Inflammatory macrophage (primary cell): ENCODE results near the gene CAMKMT.

Experiments
- DNase-seq, 2 donors: peaks; one replicate each; pipeline ENCODE4 v3.0.0-alpha.2; 2020 to 2022

Gene CAMKMT

DNA sequence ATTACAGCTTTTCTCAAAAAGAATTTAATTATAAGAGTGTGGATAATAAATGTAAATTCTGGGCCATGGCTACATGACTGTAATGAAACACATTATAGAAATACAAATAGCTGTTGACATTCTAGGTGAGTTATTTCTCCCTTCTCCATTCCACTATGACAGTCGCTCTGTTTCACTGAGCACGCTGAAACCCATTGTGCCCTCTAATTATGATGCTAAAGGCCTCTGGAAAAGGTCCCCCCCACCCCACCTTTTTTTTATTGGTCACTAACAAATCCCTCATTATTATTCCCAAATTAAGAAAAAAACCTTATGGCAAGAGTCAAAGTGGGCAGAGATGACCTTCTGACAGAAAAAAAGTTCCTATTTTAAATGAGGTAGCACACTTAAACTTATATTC lies 294.7 kb downstream of the CAMKMT start:
- DNase-seq: no peak

DNA sequence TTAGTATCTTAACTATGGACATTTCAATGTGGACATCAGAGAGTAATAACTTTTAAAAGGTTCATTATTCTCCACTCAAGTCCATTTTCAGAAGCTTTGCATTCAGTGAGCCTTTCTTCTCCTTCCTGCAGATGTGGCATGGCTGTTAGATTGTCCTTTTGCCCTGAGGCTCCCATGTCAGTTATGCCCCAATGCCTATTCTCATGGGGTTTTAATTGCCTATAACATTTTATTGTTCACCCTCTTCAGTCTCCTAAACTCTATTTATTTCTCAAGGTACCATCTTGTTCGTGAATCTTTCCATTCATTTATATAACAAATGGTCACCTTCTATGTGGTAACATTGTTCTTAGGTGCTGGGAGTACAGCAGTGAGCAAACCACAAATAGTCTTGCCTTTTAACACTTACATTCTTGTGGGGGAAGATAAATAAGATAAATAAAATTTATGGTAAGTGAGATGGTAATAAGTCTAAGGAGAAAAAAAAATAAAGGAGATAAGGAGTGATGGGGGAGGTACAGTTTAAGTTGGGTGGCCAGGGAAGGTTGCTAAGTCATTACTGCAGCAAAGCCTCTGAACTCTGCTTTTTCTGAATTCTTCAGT lies 301.8 kb downstream of the CAMKMT start:
- DNase-seq: no peak

DNA sequence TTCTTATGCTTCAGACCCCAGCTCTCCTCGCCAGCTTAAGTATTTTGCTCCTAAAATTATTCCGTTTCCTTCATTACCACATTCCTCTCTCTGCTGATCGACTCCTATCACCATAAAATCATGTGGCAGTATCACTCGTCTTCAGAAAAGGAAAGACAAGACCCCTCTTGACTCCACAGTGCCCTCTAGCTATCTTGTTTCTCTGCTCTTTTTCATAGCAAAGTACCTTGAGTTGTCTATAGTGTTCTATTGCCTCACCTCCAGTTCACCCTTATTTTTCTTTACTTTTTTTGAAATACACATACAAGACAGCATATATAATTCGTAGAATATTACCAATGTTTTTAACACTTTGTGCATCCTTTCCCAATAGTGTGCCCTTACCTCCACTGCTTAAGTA lies 306.6 kb downstream of the CAMKMT start:
- no peak for DNase-seq

DNA sequence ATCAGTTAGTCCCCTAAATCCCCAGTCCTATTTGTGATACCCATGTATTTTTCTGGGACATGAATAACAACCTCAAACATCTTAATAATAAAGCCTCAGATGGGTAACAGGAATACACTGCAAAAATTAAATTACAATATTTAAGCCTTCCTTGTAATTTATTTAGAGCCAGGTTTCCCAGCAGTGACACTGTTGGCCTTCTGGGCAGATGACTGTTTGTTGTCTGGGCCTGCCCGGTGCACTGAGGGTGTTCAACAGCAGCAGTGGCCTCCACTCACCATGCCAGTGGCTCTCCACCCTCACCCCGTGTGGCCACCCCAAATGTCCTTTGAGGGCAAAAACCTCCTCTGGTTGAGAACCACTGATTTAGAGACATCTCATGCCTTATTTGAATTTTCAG lies 309.5 kb downstream of the CAMKMT start:
- DNase-seq: no peak

DNA sequence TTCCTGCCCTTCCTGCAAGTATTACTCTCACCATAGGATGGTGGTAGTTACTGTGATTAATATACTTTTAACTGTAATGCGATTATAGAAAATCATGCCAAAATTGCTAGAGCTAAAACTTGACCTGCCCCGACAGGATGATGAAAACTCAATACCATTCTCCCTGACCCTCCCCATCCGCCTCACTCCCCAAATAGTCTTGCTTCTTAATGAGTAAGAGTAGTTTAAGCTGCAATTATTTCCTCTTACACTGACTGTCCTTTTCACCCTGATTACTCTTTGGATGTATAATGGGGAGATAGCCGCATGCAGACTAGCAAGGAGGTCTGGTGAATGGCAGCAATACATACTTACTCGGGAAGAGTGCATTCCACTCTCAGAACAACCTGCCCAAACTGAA lies 310.2 kb downstream of the CAMKMT start:
- no peak for DNase-seq

DNA sequence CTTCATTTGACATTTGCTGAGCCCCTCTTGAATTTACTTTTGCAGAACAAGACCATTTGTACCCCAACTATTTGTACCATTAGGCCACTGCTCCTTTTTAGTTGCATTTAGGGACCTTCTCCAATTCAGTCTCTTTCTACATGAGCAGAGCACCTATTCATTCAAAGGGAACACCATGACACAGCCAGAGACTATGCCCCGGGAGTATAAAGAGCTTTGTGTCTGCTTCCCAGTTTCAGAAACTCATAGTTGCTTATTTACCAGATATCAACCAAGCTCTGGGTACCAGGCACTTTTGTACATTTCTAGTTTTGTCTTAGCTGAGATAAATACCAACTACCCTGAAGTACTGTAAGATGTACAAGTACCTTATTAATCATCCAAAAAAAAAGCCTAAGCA lies 310.7 kb downstream of the CAMKMT start:
- DNase-seq: no peak

DNA sequence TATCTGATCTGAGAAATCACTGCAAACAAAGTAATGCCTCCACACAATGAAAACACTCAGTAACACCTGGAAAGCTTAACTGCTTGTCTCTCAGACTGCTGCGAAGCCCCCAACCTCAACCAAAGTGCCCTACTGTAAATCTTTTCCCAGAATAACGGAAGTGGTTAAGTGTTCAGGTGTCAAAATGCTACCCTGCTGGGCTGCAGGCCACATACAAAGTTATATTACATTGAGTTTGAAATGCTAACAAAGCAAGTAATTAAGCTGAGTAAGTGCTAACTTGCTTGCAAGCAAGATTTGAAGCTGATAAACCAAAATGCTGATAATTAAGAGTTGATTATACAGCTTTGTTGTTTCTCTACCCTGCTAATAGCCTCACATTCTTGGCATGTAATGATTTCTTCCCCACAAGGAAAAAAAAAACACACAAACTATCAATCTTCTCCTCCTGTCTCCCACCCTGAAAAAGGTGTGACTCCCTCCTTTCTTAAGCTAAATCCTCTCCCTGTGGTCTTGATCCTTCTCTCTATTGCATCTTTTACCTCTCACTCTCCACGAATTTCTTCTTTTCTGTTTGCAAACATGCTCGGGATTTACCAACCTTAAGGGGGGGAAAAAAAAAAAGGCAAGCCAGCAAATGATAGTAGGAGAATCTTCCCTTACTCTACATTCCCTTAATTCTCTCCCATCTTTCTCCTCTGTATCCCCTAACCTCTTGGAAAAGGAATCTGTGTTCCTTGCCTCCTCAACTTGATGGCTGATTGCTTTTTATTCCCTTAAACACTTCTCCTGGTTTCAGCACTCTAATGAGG lies 312.9 kb downstream of the CAMKMT start:
- no peak for DNase-seq

DNA sequence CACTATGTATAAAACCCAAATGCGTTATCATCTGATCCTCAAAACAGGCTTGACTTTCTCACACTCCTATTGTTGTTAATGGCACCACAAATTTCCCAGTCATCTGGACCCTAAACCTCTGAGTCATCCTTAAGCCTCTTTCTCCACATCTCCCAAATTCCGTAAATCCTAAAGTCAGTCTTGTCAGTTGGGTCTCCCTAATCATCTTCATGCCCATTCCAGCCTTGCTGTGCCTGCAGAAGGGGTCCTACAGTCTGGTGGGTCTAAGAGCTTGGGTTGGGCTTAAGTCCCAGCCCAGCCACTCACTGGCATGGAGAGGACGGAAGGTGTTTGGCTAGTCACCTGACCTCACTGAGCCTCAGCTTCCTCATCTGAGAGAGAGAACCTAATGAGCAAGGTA lies 314.6 kb downstream of the CAMKMT start:
- no peak for DNase-seq

DNA sequence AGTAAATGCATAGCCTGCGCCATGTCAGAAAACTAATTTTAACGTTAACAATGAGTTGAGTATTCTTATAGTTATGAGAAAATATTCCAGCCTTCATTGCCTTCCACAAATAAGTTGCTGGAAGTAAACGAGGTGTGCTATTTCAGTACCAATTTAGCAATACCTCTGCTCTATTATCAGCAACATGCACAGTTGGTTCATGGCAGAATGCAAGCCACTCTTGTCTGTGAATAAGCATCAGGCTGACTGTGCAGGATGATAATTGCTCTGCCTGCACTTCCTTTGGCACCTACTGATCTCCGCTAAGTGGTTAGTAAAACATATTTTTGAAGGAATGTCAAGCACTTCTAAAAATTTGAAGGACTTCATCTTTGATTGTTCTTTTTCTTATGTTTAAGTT lies 317.8 kb downstream of the CAMKMT start:
- DNase-seq: no peak

DNA sequence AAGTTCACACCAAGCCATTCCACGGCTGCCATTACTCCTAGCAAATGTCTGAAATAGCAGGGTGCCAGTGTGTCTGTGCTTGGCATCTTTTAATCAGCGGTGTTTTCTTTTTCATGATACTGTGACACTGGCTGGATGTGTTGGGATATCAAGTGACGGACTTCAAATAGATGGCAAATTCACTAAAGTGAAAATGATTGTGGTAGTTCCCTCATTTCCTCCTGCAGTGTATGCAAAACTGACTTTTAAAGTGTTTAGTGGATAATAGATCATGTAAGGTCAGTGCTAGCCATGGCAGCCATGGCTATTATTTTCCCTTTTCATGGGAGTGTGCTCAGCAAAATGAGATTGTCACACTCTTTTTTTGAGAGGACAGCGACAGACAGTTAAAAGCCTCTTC lies 318.2 kb downstream of the CAMKMT start:
- no peak for DNase-seq

DNA sequence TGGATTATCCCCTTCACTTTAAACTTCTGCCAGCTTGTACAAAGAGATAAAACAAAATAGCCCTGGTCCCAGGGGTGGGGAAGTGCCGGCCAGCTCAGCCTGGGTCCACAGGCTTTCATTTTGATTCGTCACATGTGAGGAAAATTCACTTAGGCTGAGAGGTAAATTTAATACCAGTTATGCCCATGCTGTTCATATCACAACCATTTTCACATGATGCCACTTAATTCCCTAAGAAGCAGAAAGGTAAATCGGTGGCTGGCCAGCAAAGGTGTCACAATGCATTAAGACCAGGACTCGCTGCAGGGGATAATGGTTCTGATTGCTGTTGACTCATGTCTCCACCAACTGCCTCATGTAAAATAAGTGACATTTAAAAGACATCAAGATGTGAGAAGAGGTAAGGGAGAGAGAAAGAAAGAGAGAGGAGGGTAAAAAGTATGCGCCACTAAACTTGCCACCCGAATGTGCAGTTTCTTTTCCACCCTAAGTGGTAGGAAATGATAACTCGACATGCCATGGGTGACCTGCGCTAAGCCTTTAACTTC lies 318.8 kb downstream of the CAMKMT start:
- DNase-seq: no peak

DNA sequence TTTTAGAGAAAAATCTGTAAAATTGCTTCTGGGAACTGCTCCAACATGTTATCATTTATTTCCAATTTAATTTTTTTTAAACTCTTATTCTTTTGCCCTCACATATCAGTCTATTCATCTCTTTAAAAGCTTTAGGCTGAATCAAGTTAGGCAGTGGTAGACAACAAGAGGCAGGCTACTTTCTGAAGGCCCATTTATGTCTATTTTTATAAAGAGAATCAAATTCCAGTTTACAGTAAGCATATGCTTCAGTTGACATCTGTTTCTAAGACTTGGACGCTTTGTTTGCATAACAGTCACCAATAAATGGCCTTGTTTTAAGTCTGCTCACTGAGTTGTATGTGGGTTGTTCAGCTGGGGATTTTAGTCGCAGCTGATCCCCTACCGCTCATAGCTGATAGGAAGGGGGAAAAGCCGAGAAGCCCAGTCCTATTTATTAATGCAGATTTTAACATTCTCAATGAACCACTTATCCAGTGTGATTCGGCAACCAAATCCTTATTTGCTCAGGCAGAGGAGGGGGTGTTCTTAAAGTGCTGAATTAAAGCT lies 319.3 kb downstream of the CAMKMT start:
- no peak for DNase-seq

DNA sequence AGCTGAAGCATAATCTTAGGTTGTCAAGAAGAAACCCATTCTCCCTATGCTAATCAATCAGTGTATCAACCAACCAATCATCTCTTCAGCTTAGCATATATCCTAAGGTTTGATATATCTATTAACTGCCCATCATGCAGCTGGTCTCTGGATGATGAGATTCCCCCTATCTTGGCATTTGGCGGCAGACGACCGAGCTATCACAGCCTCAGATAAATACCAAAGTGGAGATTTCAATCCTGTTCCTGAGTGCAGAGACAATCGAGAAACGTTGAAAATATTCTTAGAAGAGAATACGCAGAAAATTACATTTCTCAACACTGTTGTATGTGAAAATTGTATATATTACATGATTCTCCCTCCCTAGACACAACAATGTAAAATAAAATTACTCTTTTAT lies 320.7 kb downstream of the CAMKMT start:
- DNase-seq: no peak

DNA sequence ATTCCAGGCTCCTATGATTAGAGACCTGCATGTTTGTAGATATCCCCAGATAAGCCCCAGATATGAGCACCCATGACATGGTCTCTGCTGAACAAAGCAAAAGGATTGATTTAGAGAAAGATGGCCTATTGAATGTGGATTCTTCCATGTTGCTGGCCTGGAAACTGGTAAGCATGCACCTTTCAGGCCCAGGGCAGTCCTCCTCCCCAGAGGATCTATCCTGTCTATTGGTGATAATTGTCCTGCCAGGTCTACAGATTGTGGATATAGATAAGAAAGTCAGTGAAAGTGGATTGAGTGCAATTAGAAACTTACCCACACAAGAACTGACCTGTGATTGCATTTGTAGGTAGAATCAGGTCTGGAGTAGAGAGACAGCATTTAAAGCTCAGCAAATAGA lies 322.8 kb downstream of the CAMKMT start:
- DNase-seq: no peak

DNA sequence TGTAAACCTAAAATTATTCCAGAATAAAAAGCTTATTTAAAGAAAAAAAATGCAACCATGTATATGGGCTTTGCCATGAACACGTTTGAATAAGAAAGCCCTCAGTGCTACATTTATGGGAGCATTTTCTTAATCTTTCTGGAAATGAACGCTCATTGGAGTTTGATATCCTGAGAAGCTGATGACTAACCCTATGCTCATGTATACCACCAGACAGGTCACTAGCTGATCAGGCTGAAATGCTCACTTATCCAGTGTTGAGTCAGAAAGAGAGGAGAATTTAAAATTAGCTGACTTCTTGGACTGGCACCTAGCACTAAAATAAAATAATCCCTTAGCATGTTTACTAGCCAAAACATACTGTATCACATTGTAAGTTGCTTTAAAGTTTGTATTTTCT lies 324.8 kb downstream of the CAMKMT start:
- no peak for DNase-seq

DNA sequence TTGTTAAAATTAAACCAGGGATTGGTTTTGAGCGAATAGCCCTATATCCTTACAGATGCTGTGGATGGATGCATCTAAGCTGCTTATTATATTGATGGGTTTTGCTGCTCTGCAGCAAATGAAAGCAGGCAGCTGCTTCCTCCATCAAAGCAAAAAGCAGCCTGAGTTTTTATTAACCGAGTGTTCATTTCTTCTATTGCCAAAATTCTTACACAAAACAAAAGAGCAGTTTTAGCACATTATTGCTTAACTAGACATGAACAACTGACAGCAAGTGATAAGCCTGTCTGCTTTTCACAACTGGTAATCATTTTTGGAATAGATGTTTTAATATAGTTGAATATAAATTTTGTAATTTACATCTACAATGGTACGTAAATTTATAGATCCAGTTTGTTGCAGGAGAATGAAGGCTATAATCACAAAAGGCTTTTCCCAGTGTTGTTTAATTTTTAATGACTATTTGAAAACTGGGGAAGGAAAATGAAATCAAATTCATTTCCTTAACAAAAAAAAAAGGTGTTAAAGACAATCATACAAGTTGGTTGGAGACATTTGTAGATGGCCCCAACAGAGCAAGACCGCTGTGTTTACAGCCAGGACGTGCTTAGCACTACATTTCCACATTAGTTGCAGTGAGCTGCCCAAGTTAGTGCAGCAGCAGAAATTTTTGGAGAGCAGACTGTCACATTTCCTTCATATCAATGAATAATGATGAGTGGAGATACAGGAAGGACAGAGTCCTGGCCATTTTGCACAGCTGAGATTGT lies 326.1 kb downstream of the CAMKMT start:
- no peak for DNase-seq

DNA sequence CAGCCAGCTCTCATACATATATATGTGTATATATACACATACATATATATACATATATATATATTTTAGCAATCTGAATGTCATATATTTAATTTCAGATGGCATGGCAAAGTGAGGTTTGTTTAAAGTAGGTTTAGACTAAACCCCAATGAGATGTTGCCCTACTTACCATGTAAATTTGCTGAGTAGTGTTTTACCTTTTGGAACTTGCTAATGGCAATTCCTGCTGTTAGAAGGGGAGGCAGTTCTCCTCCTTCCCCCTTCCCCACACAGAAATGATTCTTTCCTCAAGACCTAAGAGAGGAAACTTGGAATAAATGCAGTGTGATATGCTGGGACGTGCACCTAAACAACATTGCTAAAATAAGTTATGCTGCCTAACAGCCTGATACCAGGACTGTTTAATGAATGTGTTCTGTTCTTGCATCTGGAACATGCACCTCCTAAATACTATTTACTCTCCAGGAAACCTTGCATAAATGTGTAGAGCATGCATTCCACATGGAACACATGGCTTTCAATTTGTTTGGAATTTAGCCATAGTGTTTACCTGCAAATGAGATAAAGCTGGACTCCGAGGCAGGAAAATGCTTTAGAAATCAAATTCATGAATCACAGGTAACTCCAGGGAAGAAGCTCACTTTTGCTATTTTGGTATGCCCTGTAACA lies 326.8 kb downstream of the CAMKMT start:
- no peak for DNase-seq

DNA sequence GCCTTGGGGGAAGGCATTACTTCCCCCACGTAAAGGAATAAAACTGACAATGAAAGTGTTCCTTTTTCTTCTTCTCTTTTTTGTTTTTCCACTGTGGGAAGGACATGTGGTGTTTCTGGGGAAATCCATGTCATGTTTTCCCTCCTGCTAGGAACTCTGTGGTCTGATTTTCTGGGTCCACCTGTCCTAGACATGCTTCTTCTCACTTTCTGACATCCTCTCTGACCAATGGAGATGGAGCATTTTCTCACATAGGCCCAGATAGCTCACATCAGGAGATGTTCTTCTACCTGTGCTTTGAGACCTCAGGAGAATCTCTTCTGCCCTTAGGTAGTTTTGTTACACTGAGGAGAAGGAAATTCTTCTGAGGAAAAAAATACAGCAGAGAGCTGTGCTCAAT lies 327.8 kb downstream of the CAMKMT start:
- peak; percentile 4 to 6 for DNase-seq

DNA sequence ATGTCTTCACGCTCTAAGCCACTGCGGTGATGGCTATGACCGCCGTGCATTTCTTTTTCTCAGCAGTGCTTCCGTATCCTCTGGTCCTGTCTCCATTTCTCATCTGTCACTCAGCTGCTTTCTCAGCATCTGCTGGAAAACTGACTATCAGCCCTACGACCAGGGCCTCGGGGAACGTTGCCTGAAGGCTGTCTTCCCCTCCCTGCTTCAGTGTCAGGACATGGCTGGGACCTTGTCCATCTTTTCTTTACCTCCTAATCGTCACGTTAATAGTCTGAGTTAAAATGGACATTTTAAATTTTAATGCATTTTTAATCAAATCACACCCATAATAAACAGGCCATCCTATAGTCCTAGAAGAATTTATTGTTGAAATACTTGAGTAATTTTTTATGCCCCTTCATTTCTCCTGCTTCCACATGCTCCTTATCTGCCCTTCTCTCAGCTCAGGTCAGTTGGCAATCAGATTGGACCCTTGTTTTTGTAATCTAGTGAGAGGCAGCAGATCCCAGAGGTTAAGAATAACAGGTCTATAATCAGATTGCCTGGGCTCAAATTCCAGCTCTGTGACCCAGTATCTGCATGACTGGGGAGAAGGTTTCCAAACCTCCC lies 329.5 kb downstream of the CAMKMT start:
- no peak for DNase-seq

DNA sequence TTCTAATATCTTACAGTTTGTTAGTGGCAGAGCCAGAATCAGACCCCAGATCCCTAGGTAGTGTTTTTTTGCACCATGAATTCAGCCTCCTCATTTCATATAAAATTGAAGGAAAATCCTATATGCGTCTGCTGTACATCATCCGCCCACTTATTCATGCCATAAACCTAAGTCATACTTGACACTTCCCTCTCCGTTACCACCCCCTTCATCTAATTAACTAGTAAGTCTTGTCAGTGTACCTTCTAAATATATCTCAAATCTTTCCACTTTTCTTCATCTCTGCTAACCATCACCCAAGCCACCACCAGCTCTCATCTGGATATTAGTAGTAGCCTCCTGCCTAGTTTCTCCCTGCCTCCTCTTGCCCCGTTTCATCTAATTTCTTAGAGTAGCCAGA lies 331.1 kb downstream of the CAMKMT start:
- no peak for DNase-seq

DNA sequence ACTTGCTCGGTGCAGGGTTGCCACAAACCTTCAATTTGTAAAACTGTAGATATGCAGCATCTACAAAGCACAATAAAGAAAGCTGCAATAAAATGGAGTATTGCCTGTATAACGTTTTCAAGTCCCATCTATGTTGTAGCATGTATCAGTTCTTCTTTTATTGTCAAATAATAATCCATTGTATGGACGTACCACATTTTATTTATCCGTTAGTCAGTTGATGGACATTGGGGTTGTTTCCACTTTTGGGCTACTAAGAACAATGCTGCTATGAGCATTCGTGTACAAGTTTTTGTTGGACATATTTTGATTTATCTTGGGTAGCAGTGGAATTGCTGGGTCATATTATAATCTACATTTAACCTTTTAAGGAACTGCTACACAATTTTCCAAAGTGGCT lies 339.1 kb downstream of the CAMKMT start:
- DNase-seq: no peak

DNA sequence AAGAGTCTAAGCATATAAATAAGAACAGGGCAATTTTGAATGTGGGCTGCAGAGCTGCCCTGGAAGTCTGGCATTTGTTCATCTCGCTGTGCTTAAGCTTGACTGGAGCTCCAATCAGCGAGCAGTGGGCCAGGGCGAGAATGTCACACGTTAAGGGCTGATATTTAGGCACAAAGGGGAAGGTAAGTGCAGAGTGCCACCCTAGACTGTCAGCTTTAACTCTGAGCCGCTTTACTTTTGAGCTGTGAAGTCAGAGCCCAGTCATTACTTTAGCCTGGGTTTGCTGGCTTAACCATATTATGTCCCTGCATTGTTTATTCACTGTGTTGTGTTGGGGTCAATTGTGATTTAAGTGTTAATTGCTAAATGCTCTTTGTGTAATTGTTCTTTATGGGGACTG lies 343.6 kb downstream of the CAMKMT start:
- DNase-seq: no peak
